A673 (cell line): ENCODE results near the gene TIA1. TPM values are rescaled to one million over a fixed set of nuclear protein-coding genes. Genes with fewer than 3 reads are reported as not detected.

ENCODE experiments used
- microRNA-seq: library from miRNA; unstranded; fragments of <30 nt; microRNA quantifications from one replicate; pipeline ENCODE4 v1.2.0, GENCODE V29; 2021
- total RNA-seq: library from RNA; stranded (reverse); gene quantifications from 2 replicates; pipeline ENCODE4 v1.2.3, GENCODE V29; 2021

Gene TIA1
- total RNA-seq, 1 experiment from 2014 or later = 197 TPM

Small RNA genes within 50 kb of the gene (microRNA-seq; reads per million reads assigned to microRNA genes)
- gene MIR1285-2 = not detected

Other genes with a start within 250 kb of the TIA1 start
- gene PCBP1, start 161.2 kb downstream of the TIA1 start, total RNA-seq = 343 and 350 TPM in 2 replicates
- 15.3 and 17.0 TPM in 2 replicates for gene C2orf42, start 57.6 kb downstream of the TIA1 start, total RNA-seq
- 45.7 and 46.0 TPM in 2 replicates for gene PCYOX1, start 9.5 kb upstream of the TIA1 start, total RNA-seq
- 355 and 386 TPM in 2 replicates for gene SNRPG, start 45.1 kb upstream of the TIA1 start, total RNA-seq
- 71.6 and 77.7 TPM in 2 replicates for gene FAM136A, start 53.4 kb upstream of the TIA1 start, total RNA-seq